Stimulated activated CD4-positive, alpha-beta T cell treated with anti-CD3 and anti-CD28 coated beads, Interleukin-1b, Interleukin-23, amount 100 ng/mL, for 24 hours (primary cell): ENCODE measurements around the gene FIGNL2.
A peak's percentile ranks its signal among the peaks of the same experiment; 100 is the strongest.
"Not testable (repeated sequence)": the region's sequence is repeated elsewhere in the genome, so short reads cannot be mapped to it uniquely, and the experiment has no call there.

Experiments
- DNase-seq, 4 experiments: peaks; one replicate each; pipeline ENCODE4 v3.0.0-alpha.2; 2020; ENCODE audit warnings: low read depth in 4 of 4, low spot score in 1 of 4

The FIGNL2 gene

DNA sequence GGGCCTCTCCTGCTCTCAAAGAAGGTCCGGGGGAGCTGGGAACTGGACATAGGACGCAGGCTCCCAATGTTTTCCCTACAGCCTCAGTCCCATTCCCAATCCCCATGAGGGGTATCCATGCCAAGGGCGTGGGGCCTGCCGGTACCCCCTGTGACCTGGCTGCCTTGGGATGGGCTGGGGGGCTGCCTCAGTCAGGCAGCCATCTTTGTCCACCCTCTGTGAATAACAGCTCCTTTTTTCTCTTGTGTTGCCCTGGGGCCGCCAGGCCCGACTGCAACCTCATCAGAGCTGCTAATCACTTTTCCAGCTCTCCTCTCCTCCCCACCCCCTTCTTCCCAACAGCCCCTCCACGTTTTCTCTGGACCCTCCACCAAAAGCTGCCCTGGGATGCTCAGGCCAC lies 11.2 kb downstream of the FIGNL2 start:
- no peak for DNase-seq

GRCh38 chr12:51836827-51837173 lies 11.7 kb downstream of the FIGNL2 start:
- DNase-seq: no peak

GRCh38 chr12:51836041-51836826 lies 12.3 kb downstream of the FIGNL2 start:
- no peak for DNase-seq

DNA sequence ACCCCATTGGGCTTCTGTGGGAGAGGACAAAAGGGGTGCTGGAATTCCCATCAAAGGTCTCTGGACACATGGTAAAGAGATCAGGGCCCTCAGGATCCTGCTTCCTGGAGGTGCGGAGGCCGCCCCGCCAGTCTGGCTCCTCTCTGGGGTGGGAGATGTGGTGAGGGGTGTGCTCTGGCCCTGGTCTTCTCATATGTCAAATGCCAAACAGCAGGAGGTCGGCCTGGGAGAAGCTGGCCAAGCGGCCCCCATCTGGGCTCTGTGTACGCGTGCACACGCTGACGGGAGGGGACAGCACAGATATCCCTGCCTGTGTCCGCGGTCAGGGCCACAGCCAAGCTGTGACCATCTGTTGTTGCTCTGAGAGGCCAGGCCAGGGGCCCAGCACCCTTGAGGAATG lies 14.1 kb downstream of the FIGNL2 start:
- DNase-seq: no peak

DNA sequence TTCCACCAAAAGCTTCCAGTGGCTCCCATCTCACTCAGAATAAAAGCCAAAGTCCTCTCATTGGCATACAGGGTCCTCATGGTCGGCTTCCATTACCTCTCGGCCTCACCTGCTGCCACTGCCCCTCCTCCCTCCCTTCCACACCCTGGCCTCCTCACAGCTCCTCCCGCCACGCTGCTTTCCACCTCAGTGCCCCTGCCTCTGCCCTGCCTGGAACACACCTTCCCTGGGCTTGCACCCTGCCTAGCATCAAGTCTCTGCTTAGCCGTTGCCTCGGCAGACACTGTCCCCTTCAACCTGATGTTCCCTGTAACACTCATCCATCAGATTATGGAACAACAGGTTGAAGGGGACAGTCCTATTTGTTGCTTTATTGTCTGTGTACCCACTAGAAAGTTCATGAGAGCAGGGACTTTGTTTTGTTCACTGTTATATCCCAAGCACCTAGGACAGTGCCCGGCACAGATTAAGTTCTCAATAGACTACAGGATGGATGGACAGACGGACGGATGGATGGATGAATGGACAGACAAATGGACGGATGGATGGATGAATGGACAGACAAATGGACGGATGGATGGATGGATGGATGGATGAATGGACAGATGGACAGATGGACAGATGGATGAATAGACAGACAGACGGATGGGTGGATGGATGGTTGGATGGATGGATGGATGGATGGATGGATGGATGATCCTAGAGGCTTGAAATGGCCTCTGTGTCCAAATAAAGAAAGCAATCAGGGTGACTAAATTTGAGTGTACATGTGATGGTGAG lies 14.9 kb downstream of the FIGNL2 start:
- no peak for DNase-seq

DNA sequence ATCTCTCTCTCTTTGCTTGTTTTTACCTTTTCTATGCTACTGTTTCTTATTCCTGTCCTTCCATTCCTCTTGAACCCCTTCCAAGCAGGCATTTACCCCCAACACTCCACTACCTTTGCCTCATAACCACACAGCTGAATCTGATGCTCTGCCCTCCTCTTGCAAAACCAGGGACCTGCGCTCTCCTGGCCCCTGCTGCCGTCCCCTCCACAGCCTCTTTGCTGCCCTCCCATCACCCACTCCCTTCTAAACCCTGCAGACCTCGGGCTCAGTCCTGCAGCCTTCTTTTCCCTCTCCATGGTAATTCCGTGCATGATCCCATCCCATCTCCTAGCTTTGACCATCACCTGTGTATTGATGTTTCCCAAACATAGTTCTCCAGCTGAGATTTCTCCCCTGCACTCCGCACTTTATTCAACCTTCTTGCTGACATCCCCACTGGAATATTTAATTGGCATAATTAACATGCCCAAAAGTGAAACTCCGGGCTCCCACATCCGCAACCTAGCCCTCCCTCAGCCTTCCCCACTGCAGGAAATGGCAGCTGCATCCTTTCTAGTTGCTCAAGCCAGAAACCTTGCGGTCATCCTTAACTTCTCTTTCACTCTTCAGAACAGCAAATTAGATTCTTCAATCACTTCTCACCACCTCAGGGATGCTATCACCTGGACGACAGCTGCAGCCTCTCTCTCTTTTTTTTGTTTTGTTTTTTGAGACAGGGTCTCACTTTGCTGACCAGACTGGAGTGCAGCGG lies 16.0 kb downstream of the FIGNL2 start:
- DNase-seq: no peak

DNA sequence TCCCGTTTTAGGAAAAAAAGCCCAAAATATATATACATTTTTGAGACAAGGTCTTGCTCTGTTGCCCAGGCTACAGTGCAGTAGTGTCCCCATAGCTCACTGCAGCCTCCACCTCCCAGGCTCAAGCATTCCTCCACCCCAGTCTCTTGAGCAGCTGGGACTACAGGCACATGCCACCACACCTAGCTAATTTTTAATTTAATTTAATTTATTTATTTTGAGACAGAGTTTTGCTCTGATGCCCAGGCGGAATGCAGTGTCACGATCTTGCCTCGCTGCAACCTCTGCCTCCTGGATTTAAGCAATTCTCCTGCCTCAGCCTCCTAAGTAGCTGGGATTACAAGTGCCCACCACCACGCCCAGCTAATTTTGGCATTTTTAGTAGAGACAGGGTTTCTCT lies 16.7 kb downstream of the FIGNL2 start:
- not testable (repeated sequence) for DNase-seq

- DNase-seq: no peak
Observed at GRCh38 chr12:51829641-51830040, 18.9 kb downstream of the FIGNL2 start.

- no peak for DNase-seq
Observed at GRCh38 chr12:51829011-51829481, 19.5 kb downstream of the FIGNL2 start.

- DNase-seq: peak; percentile 25 to 63 (median 33)
Observed at GRCh38 chr12:51827925-51828818, 20.3 kb downstream of the FIGNL2 start.

DNA sequence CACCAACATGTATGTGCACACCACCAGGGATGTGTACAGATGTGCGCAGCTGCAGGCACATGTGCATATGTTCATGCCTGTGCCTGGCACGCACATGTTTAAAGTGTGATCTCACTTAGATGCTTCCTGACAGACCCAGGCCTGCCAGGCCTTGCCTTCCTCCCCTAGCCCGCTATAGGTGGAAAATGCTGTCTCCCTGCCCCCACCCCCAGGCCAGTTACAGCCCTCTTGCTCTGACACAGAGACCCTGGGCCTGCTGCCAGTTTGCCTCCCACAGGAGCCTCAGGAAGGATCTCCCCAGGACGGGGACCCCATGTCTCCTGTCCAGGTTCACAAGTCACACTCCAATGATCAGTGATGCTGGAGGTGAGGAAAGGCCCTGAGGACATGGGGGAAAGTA lies 21.6 kb downstream of the FIGNL2 start:
- no peak for DNase-seq

DNA sequence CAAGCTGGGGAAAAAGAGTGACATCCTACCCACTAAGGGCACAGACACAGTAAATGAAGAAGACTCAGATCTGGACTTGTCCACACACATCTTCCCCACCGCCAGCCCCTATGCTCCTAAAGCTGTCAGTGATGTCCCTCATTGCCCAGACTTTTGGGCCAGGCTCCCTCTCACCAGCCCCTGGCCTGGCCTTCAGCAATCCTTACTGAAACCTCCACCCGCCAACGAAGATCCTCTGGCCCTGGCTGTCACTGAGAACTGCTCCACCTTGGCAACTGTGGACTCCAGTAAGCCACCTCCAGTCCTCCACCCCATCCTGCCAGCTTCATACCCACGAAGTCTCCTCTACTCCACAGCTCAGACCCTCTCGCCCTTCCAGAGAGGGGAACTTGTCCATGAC lies 23.3 kb downstream of the FIGNL2 start:
- no peak for DNase-seq

GRCh38 chr12:51823875-51824565 lies 24.5 kb downstream of the FIGNL2 start:
- DNase-seq: no peak

DNA sequence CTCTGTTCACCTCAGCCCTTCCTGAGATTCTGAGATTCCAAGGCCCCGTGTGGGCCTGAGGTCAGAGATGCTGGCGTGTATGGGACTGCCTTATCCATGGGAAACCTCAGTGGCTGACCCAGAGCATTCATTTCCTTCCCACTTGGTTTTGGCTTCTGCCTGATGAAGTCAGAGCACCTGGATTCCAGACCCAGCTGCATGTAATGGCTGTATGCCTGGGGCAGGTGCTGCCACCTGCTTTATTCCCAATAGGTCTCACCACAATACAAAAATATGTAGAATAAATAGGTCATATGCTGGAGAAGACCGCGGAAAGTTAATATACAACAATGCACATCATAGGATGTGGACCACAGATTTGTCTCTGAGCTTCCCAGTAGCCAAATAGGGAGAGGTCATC lies 25.6 kb downstream of the FIGNL2 start:
- no peak for DNase-seq

GRCh38 chr12:51822261-51822616 lies 26.3 kb downstream of the FIGNL2 start:
- no peak for DNase-seq

DNA sequence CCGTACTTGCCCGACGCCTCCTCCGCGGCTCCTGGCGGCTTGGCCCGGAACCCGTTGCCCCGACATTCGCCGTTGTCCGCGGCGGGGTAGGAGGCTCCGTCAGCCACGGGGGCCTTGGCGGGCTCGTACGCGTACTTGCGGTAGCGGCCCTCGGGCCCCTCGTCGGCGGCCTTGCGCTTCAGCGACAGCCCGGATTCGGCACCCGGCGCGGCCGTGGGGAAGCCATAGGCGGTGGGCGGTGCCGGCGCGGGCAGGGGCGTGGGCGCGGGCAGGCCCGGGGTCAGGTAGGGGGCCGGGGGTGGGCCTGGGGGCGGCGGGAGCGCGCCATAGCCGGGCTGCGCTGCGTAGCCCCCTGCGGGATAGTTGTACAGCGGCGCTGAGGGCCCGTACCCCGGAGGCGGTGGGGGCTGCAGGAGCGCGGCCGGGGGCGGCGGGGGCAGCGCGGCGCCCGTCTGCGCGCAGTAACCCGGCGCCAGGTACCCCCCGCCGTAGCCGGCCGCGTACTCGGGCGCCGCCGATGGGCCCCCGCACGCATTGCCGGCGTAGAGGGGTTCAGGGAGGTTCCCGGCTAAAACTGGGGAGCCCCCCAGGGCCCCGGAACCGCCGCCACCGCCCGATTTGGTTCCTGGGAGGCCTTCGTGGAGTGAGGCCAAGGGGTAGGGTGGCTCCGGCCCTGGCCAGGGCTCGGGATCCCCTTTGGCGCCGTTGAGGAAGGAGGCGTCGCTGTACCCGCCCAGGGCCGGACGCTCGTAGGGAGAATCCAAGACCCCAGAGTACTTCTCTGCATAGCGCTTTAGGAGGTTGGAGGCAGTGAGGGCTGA lies 26.9 kb downstream of the FIGNL2 start:
- peak in 2 of 4 experiments; percentile 12 to 15 for DNase-seq

DNA sequence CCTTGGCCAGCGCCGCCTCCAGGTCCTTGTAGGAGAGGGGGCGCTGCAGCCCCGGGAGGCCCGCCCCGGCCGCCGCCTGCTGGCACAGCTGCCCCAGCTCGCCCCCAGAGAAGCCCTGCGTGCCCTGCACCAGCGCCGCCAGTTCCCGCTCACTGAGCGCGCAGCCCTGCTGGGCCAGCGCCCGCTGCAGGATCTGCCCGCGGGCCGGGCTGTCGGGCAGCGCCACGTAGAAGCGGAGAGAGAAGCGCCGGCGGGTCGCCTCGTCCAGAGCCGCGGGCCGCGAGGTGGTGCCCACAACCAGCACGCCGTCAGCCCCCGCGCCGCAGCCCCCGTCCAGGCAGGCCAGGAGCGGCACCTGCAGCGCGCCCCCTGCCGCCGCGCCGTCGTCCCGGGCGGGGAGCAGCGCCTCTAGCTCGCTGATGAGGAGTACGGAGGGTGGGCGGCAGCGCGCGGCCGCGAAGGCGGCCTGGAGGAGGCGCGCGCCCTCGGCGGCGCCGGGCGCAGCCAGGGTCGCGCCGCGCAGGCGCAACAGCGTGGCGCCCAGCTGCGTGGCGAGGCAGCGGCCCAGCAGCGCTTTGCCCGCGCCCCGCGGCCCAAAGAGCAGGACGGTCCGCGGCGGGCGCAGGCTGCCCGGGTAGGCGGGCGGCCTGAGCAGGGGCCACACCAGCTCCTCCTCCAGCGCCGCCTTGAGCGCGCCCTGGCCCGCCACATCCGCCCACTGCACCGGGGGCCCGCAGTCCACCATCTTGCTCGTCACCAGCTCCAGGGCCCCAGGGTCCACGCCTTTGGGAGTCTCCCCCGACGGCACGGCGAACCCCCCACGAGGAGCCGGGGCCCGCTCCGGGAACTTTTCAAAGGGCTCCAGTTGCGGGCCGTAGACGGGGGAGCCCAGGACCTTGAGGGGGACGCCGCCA lies 27.7 kb downstream of the FIGNL2 start:
- DNase-seq: peak; percentile 50 to 80 (median 70)
